HG03521 (cell line): ENCODE data around the gene FOXRED2.
"Not testable (repeated sequence)": the region's sequence is repeated elsewhere in the genome, so short reads cannot be mapped to it uniquely, and the experiment has no call there.

Experiments used
- ATAC-seq: cut with Tn5 transposase; IDR thresholded peaks from one replicate; pipeline ENCODE4 v1.9.1; 2021; ENCODE audit warnings: mild to moderate bottlenecking, moderate library complexity; ENCODE audit not compliant: unreplicated experiment

FOXRED2 gene

DNA sequence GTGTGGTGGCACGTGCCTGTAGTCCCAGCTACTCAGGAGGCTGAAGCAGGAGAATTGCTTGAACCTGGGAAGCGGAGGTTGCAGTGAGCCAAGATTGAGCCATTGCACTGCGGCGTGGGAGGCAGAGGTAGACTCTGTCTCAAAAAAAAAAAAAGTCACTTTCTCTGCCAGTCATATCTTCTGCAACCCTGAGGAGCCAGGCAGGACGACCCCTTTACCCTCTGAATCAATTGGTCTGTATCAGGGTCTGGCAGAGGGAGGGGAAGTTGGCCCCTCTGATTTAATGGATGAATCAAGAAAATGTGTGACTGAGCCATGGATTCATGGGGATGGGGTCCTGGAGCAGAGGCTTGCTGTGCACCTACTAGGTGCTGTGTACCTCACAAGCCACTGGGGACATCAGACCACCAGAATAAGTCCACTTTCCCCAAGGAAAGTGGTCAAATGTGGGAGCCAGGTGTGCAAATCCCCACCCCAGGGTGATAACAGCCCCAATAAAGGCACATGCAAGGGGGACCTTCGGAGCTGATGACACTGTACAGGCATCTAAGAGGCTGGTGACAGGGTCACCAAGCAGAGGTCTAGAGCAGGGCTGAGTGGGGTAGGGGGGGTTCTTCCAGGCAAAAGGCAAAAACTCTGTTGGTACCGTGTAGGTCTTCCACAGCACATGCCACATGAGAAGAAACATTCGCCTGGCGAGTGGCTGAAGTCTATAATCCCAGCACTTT lies 54.4 kb downstream of the FOXRED2 start:
- no peak for ATAC-seq

DNA sequence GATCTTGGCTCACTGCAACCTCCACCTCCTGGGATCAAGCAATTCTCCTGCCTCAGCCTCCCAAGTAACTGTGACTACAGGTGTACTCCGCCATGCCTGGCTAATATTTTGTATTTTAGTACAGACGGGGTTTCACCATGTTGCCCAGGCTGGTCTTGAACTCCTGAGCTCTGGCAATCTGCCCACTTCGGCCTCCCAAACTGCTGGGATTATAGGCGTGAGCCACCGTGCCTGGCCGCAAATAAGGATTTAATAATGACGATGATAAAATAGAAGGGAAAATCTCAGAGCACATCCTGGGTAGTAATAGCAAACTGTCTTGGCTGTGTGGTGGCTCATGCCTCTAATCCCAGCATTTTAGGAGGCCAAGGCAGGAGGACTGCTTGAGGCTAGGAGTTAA lies 55.9 kb downstream of the FOXRED2 start:
- ATAC-seq: not testable (repeated sequence)

DNA sequence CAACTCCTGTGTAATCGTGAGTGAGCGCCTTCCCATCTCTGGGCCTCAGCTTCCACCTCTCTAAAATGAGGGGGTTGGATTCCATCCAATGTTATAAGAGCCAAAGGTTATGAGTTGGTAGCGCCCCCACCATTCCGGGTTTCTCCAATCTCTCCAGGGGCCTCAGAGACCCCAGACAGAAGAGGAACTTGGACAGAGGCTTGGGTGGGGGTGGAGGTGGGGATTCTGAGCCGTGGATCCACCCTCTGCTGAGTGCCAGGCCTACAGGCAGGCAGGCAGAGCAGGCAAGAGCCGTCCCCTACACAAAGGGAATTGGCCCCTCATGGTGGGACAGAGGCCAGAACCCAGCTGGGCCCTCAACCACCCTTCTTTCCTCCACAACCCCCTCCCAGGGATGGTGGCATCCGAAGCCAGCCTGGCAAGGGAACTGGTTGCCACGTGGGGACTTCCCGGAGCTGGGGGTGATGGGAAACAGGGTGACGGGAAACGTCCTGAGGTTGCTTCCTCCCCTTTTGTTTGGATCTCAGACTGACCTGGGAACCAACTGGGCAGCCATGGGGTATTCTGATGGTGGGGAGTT lies 57.2 kb downstream of the FOXRED2 start:
- ATAC-seq: no peak

- ATAC-seq: no peak
Observed at GRCh38 chr22:36447632-36448031, 59.2 kb downstream of the FOXRED2 start.

GRCh38 chr22:36445158-36445668 lies 61.6 kb downstream of the FOXRED2 start:
- ATAC-seq: no peak

DNA sequence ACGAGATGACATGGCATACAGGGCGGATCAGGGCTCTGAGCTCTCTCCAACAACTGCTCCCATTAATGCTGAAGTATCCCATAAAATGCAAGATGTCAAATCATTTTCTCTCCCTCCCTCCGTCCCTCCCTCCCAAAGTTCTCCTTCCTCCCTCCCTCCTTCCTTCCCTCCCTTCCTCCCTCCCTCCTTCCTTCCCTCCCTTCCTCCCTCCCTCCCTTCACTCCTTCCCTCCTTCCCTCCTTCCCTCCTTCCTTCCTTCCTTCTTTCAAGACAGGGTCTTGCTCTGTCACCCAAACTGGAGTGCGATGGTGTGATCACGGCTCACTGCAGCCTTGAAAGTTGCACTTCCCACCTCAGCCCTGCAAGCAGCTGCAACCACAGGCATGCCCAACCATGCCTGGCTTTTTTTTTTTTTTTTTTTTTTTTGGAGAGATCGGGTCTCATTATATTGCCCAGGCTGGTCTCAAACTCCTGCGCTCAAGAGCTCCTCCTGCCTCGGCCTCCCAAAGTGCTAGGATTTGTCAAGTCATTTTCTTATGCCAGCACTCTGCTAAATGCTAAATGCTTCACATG lies 63.6 kb downstream of the FOXRED2 start:
- ATAC-seq: no peak

DNA sequence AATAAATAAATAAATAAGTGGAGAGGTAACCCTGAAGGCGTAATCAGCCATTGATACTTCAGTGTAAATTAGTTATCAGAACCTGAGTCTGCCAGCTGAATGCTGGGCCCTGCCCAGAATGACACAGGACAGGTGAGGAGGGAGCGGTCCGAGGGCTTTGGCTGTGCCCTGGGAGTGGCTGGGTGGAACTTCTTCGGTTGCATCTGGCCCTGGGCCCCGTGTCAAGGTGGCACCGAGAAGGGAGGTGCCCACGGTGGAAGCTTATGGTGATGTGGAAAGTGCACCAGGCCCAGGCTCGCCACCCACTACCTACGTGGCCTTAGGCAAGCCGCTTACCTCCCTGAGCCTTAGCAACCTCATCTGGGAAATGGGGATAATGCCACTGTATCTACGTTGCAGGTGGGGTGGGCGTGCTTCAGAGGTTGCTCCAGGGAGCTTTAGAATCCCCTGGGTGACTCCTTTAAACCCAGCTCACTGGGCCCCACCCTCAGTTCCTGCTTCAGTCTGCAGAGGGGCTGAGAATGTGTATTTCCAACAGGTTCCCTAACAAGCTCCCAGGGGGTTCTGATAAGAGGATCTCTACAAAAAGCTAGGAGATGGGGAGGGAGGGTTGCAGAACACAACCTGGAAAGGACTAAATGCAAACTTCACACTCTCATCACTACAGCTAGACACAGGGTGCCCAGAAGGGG lies 64.2 kb downstream of the FOXRED2 start:
- no peak for ATAC-seq

DNA sequence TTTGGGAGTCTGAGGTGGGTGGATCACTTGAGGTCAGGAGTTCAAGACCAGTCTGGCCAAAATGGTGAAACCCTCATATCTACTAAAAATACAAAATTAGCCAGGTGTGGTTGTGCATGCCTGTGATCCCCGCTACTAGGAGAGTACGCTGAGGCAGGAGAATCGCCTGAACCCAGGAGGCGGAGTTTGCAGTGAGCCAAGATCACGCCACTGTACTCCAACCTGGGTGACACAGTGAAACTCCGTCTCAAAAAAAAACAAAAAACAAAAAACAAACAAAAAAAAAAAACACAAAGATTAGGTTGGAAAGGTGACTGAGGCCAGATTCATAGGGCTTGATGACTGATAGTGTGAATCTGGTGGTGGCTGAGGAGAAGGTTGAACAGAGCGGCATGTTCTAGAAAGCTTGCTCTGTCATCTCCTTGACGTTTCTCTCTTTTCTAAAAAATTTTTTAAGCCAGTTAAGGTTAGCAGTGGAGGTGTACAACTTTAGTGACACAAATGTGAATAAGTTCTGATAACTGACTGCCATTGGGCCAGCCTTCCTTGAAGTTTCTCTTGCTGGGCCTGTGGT lies 66.3 kb downstream of the FOXRED2 start:
- no peak for ATAC-seq

- ATAC-seq: no peak
Observed at GRCh38 chr22:36439481-36440271, 67.2 kb downstream of the FOXRED2 start.
